Ureter (tissue), 1 donor: Measurements from ENCODE around the gene ANKRD40. TPM values are rescaled to one million over a fixed set of nuclear protein-coding genes. Genes with fewer than 3 reads are reported as not detected.
A peak's percentile ranks its signal among the peaks of the same experiment; 100 is the strongest.
"Not testable (repeated sequence)": the region's sequence is repeated elsewhere in the genome, so short reads cannot be mapped to it uniquely, and the experiment has no call there.

ENCODE experiments used
- DNase-seq: peaks from one replicate; pipeline ENCODE4 v3.0.0-alpha.2; 2020; ENCODE audit warnings: low spot score
- total RNA-seq: library from RNA; stranded (reverse); gene quantifications from one replicate; pipeline ENCODE4 v1.2.4, GENCODE V29; 2023
- donor health status: DM: yes; HTN: yes; CAD: no.

The ANKRD40 gene, protein sequence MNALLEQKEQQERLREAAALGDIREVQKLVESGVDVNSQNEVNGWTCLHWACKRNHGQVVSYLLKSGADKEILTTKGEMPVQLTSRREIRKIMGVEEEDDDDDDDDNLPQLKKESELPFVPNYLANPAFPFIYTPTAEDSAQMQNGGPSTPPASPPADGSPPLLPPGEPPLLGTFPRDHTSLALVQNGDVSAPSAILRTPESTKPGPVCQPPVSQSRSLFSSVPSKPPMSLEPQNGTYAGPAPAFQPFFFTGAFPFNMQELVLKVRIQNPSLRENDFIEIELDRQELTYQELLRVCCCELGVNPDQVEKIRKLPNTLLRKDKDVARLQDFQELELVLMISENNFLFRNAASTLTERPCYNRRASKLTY
- 42.5 TPM for total RNA-seq

GRCh38 chr17:50707289-50708049 is at the start of gene ANKRD40:
Gene ANKRD40, minus strand, starts transcription at chr17:50707914. Its CDS starts 260 bp downstream, at chr17:50707654.
- peak; percentile 94 for DNase-seq

DNA sequence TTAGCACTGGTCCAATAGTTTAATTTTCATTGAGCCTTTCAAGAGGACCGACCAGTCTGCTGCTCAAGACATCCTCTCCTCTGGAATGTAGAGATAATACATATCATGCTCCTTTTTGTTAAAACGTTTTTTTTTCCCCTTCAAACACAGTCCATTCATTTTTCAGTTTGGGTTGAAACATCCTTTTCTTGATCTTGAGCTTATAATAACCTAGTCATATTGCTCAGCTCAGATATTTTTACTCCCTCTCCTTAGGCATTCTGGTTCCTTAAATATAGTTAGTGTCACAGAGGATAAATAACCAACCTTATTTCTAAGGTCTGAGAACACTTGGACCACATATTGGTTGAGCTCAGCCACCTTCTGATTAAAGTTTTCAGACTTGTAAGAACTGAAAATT is 46.8 kb upstream of the ANKRD40 start:
- DNase-seq: no peak

GRCh38 chr17:50749245-50749644 is 41.5 kb upstream of the ANKRD40 start:
- DNase-seq: no peak

DNA sequence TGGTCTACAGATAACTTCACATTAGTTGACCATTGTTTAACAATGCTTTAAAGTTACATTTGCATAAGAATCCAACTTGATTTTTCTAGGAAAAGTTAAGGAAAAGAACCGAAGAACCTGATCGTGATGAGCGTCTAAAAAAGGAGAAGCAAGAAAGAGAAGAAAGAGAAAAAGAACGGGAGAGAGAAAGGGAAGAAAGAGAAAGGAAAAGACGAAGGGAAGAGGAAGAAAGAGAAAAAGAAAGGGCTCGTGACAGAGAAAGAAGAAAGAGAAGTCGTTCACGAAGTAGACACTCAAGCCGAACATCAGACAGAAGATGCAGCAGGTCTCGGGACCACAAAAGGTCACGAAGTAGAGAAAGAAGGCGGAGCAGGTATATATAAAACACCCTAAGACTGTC is 37.9 kb upstream of the ANKRD40 start:
- DNase-seq: no peak

DNA sequence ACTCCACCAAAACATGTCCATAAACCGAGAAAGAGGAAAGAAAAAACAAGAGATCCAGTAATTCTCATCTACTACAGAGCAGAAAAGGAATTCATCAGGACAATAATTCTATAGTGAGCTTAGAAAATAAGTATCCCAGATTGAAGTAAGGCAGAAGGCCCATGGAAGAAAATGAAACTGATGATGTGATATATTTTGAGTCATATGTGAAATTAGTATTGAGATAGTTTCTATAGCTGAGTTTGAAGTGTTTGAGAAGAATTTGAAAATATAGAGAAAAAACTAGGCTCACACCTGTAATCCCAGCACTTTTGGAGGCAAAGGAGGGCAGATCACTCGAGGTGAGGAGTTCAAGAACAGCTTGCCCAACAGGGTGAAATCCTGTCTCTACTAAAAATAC is 31.4 kb upstream of the ANKRD40 start:
- DNase-seq: no peak

- DNase-seq: no peak
Observed at GRCh38 chr17:50737118-50737698, 29.5 kb upstream of the ANKRD40 start.

DNA sequence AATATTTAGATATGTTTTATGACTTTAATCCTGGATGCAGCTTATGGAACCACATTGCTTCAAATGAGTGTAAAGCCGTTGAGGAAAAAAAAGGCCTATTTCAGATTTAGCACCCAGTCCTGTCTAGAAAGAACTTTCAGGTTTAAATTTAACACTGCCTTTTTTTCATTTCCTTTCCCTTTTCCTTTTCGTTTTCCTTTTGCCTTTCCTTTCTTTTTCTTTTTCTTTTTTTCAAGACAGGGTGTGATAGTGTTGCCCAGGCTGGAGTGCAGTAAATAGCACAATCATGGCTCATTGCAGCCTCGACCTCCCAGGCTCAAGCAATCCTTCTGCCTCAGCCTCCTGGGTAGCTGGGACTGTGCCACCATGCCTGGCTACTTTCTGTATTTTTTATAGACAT is 27.6 kb upstream of the ANKRD40 start:
- DNase-seq: no peak

DNA sequence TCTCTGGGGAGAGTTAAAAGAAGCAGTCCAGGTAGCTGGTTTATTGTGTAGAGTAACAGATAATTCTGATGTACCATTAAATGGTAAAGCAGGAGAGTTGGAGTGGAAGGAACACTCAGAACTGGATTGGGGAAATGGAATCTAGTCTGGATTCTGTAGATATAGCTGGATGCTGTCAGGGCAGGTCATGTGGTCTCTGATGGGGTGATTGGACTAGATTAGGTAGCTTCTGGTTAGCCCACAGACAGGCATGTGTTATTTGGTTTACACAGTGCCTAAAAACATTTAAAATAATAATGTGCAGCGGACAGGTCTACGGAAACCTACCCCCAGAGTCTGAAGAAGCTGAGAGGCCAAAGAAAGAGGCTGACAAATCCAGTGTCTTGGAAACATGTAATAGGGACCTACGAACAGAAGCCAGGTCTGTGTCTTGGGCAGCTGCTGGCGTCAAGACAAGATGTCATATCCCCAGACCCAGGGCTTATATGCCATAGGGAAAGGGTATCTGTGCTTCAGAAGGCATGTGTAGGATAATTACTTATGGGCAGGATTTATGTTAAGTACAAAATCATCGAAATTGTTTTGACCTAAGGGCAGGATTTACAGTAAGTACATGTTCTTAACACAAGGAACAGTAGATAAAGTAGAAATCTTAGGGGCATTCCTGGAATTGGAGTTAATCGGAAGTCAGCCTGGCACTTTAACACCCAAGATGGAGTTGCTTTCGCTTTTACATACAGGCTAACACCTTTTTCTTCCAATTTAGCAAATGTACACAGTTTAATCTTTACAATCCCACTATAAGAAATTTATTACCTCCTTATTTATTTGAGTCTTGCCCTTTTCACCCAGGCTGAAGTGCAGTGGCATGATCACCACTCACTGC is 24.1 kb upstream of the ANKRD40 start:
- no peak for DNase-seq

GRCh38 chr17:50728881-50729765 is 21.4 kb upstream of the ANKRD40 start:
- DNase-seq: no peak

DNA sequence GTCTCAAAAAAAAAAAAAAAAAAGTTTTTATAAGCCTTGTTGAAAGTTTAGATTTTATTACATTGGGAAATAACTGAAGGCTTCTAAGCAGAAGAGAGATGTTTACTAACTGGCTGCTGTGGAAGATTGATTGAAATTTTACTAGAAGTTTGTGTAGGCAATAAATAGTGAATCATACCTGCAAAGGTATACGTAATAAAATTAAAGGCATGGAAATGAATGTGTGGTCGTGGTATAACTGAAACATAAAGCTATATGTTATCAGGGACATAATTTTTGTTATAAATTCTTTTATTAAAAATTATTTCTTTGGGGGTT is 20.4 kb upstream of the ANKRD40 start:
- no peak for DNase-seq

GRCh38 chr17:50725769-50726655 is 18.3 kb upstream of the ANKRD40 start:
- no peak for DNase-seq

GRCh38 chr17:50724622-50725021 is 16.9 kb upstream of the ANKRD40 start:
- not testable (repeated sequence) for DNase-seq

GRCh38 chr17:50722746-50723145 is 15.0 kb upstream of the ANKRD40 start:
- no peak for DNase-seq

GRCh38 chr17:50721194-50722010 is 13.7 kb upstream of the ANKRD40 start:
- DNase-seq: no peak

DNA sequence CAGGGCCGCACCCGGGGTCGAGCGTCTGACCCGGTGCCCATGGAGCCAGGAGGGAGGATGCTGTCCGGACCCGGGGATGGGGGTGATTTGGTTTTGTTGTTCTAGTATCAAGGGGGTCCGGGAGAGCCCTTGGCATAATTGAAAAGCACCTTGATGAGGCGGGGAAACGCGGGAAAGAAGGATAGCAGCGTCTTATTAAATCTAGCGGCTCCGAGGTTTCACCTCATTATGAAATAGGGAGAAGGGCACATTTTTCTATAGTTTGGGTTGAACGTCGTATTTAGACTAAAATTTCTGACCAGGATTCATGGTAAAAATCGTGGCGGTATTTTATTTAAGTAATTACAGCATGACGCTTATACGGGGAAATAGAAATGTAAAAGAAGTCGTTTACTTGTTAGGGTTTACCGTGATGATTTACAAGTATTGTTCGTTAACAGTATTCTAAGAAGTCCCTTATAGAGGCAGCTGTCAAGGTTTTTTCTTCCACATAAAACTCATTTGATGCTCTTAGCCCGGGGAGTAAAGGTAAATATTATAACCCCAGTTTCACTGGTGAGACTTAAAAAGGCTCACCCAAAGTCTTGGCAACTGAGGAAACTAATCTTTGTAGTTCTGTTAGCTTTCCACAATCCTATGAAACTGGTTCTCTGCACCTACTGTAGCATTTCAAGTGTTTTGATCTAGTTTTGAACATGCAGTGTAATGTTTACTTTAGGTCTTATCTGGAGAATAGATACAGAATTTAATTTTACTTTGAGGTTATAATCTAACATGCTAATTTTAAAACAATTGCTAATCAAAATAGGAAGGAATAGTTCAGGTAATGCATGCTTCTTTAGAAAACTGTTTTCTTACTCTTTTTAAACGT is 12.4 kb upstream of the ANKRD40 start:
- no peak for DNase-seq

- peak; percentile 95 for DNase-seq
Observed at GRCh38 chr17:50719144-50719923, 11.6 kb upstream of the ANKRD40 start, which contains the start of gene LUC7L3. Gene LUC7L3, plus strand, starts transcription at chr17:50719603. Its CDS starts 130 bp downstream, at chr17:50719733.

- DNase-seq: no peak
Observed at GRCh38 chr17:50715471-50715870, 7.8 kb upstream of the ANKRD40 start.
